Testis (tissue), 3 donors: ENCODE results near the gene CES1. TPM values are rescaled to one million over a fixed set of nuclear protein-coding genes. Genes with fewer than 3 reads are reported as not detected.
"Not testable (repeated sequence)": the region's sequence is repeated elsewhere in the genome, so short reads cannot be mapped to it uniquely, and the experiment has no call there.

Source experiments
- DNase-seq: peaks from one replicate; pipeline ENCODE4 v3.0.0-alpha.2; 2019
- H3K27ac ChIP-seq, 2 donors: fragments of 200-600 bp; sonication (generic); one replicate each; pipeline ENCODE4 v1.5.1; 2019
- H3K27me3 ChIP-seq: fragments of 200-600 bp; sonication (generic); one replicate; pipeline ENCODE4 v1.5.1; 2019
- H3K36me3 ChIP-seq: fragments of 200-600 bp; sonication (generic); one replicate; pipeline ENCODE4 v1.5.1; 2017; ENCODE audit warnings: low read depth; ENCODE audit errors: missing control alignments
- H3K4me1 ChIP-seq: fragments of 200-600 bp; sonication (generic); one replicate; pipeline ENCODE4 v1.5.1; 2019
- H3K4me3 ChIP-seq, 2 donors: fragments of 200-600 bp; sonication (generic); one replicate each; pipeline ENCODE4 v1.5.1; 2017 to 2019
- H3K9me3 ChIP-seq: fragments of 200-600 bp; sonication (generic); one replicate; pipeline ENCODE4 v1.5.1; 2017
- CTCF ChIP-seq, 3 experiments: fragments of 450-650 bp in 2 of 3; fragments of 200-600 bp in 1 of 3; sonication (generic) in 1 of 3; IDR thresholded peaks; one replicate each; pipeline ENCODE4 v1.5.1; 2016 to 2019; ENCODE audit warnings: antibody characterized with exemption in 3 of 3, mild to moderate bottlenecking in 2 of 3, moderate library complexity in 1 of 3
- POLR2A ChIP-seq: fragments of 450-650 bp; IDR thresholded peaks from one replicate; pipeline ENCODE4 v1.6.1; 2017; ENCODE audit warnings: antibody characterized with exemption, mild to moderate bottlenecking, moderate library complexity
- WGBS, 2 donors: methylation state at CpG; one replicate each; pipeline ENCODE4 v1.1.5; 2018; 5-methylcytosine and 5-hydroxymethylcytosine counted together
- intact Hi-C: fragments of 100-400 bp; cut with DNase I; formaldehyde crosslinking; loops from one replicate; pipeline ENCODE4 v1.15.1; 2023; ENCODE audit warnings: low total_unique reads
- polyA plus RNA-seq: library from polyadenylated mRNA; stranded (reverse); fragments of 350-450 nt; fragmentation: Illumina TruSeq; extraction: RNeasy Lipid Tissue Mini Kit (QIAGEN cat#74804); gene quantifications from one replicate; pipeline ENCODE4 v1.2.3, GENCODE V29; 2014; ENCODE audit warnings: low read depth, low replicate concordance; ENCODE audit not compliant: insufficient read depth
- total RNA-seq, 2 donors: library from RNA; depleted of rRNA; stranded (reverse); fragments of >200 nt; gene quantifications; one replicate each; pipeline ENCODE4 v1.2.3, GENCODE V29; 2016

The CES1 gene
- total and polyA plus RNA-seq, 3 donors from 2014 or later = 2.1 to 18.3 (median 5.8) TPM

GRCh38 chr16:55842369-55843104, 9.6 kb upstream of the CES1 start:
- Histone ChIP-seq H3K36me3 (no peaks in the 10 kb centered on the region), H3K9me3 (no peaks in the 10 kb centered on the region), H3K27ac (no peak overlapping the region), H3K27me3 (no peaks in the 10 kb centered on the region), H3K4me1 (no peaks in the 10 kb centered on the region), H3K4me3 (no peak overlapping the region)
- TF ChIP-seq POLR2A = no peak
- TF ChIP-seq CTCF (IDR thresholded peaks at IDR 0.05) = peak; percentile 78 to 86 (median 79)
- 44 to 46% methylated on average over 11 of the region's 11 CpGs for WGBS, 2 donors
- intact Hi-C loops = loop anchor here (10.0 kb wide), 1 partner anchor 128 kb away; no protein-coding TSS in a partner anchor
- DNase-seq = peak; percentile 41

- WGBS, 2 donors = 43 to 54% methylated on average over 2 of the region's 2 CpGs
- no peaks in the 10 kb centered on the region for H3K4me1 ChIP-seq
- TF ChIP-seq CTCF (IDR thresholded peaks at IDR 0.05) (no peak), POLR2A (no peak)
- no peaks in the 10 kb centered on the region for H3K27me3 ChIP-seq
- no peak overlapping the region for H3K4me3 ChIP-seq
- DNase-seq = no peak
- no peaks in the 10 kb centered on the region for H3K9me3 ChIP-seq
- H3K36me3 ChIP-seq = no peaks in the 10 kb centered on the region
- intact Hi-C loops = no loop called here
- H3K27ac ChIP-seq = no peak overlapping the region
Observed at GRCh38 chr16:55839115-55839514, 6.2 kb upstream of the CES1 start.

GRCh38 chr16:55836158-55836611, 3.3 kb upstream of the CES1 start:
- DNase-seq = no peak
- WGBS, 2 donors = 83 to 95% methylated on average over 4 of the region's 4 CpGs
- H3K27ac ChIP-seq = no peak overlapping the region
- no peak overlapping the region for H3K4me3 ChIP-seq
- TF ChIP-seq CTCF (IDR thresholded peaks at IDR 0.05) (no peak), POLR2A (no peak)
- no peaks in the 10 kb centered on the region for H3K27me3 ChIP-seq
- no peaks in the 10 kb centered on the region for H3K9me3 ChIP-seq
- no peaks in the 10 kb centered on the region for H3K4me1 ChIP-seq
- intact Hi-C loops = no loop called here
- no peaks in the 10 kb centered on the region for H3K36me3 ChIP-seq

GRCh38 chr16:55835581-55835980, 2.7 kb upstream of the CES1 start:
- no peaks in the 10 kb centered on the region for H3K27me3 ChIP-seq
- H3K27ac ChIP-seq = no peak overlapping the region
- H3K4me1 ChIP-seq = no peaks in the 10 kb centered on the region
- TF ChIP-seq CTCF (IDR thresholded peaks at IDR 0.05) (no peak), POLR2A (no peak)
- no peaks in the 10 kb centered on the region for H3K9me3 ChIP-seq
- DNase-seq = peak; percentile 58
- H3K4me3 ChIP-seq = no peak overlapping the region
- no peaks in the 10 kb centered on the region for H3K36me3 ChIP-seq
- WGBS, 2 donors = 32 to 40% methylated on average over 1 of the region's 1 CpG
- intact Hi-C loops = no loop called here

DNA sequence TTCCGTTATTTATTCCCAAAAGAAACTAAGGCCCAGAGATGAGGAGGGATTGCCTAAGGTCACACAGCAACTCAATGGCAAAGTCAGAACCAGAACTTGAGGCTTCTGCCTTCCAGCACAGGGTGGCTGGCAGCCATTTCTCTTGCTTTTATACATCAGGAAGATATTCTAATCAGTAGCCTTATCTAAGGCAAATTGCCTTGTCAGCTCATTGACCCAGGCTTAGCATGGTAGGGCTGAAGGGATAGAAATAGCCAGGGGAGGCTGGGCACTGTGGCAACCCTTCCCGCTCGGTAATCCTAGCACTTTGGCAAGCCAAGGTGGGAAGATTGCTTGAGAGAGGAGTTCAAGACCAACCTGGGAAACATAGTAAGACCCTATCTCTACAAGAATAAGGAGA, 2.3 kb upstream of the CES1 start:
- DNase-seq, intact Hi-C loops, H3K36me3 ChIP-seq, H3K27me3 ChIP-seq, H3K4me3 ChIP-seq, H3K27ac ChIP-seq, H3K9me3 ChIP-seq, H3K4me1 ChIP-seq: not testable (repeated sequence)
- WGBS, 2 donors = 79 to 90% methylated on average over 3 of the region's 3 CpGs
